Fibroblast of mammary gland (primary cell): Measurements from ENCODE around the gene ZNF717.
"Not testable (repeated sequence)": the region's sequence is repeated elsewhere in the genome, so short reads cannot be mapped to it uniquely, and the experiment has no call there.

Experiments
- DNase-seq: peaks from one replicate; pipeline ENCODE4 v3.0.0-alpha.2; 2010; ENCODE audit warnings: low read depth
- H3K4me3 ChIP-seq: 2 replicates; pipeline ENCODE4 v1.5.1; 2011; ENCODE audit warnings: low read depth, mild to moderate bottlenecking, low read length, moderate library complexity; ENCODE audit not compliant: control insufficient read depth
- TF ChIP-seq, protein P1 (sequence below): conservative IDR thresholded peaks from 2 replicates; pipeline ENCODE4 v1.5.1; 2011; ENCODE audit warnings: low read depth, low read length, inconsistent platforms; ENCODE audit not compliant: control insufficient read depth, insufficient read depth

The ZNF717 gene

DNA sequence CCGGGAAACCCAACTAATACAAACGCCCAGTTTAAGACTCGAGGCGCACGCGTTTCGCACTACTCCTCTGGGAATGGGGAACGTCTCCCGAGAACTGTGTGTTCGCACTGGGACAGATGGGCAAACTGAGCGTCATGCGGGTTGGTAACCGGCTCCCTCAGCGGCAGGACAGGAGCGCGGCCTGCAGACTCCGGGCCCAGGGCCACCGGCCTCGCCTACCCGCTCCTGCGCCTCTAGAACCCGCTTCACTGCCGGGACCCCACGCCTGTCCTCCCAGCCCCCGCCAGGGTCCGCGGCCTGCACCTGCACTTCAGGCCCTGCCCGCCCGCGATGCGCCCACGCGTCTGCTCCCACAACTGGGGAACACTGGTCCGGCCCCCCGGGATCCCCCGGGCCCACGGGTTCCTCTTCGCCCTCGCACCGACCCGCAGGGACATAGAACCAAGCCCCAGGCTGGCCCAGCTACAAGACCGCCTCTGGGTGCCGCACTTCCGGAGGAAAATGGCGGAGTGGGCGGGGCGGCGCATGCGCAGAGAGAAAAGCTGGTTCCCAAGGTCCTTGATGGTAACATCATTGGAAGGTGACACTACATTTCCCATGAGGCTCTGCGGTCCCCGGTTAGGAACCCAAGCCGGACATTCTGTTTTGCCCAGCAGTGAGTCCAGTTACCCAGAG lies at the start of gene ZNF717:
Gene ZNF717 (minus strand): TSS at position 469 of the 675 bp plus-strand sequence. CDS start 2,187 bp downstream, outside the sequence.
- H3K4me3 ChIP-seq = peak within 1 kb of the TSS; percentile 55
- peak; percentile 81 for DNase-seq

DNA sequence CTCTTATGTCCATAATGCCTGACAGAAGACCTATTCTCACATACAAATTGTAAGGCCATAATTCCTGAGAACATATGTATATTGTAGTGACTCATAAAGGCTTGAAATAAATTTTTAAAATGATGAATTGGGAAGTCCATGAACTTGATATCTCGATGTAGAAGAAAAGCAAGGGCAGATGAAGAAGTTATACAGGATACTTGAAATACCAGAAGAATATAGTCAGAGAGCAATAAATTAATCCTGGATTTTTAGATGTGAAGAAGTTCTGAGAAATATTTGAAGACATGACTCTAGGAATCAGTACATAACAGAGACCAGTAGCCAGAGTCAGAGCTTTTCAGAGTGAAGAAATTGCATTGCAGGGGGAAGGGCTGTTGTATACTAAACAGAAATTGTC lies 45.7 kb upstream of the ZNF717 start:
- not testable (repeated sequence) for DNase-seq, H3K4me3 ChIP-seq

DNA sequence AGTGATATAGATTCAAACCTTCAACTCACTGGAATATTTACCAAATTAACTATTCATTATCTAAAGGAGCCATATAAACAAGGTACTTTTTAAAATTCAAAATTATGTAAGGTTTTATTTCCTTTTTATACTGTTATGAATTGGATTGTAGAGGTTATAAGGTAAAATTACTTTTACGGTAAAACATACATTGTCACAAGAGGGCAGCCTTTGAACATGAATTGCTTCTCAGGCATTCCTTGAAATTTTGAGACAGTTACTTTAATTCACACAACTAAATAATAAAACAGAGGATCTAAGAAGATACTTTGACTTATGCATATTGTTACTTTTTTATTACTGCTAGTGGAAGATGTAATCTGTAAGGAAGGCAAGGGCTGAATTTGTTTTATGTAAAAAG lies 32.7 kb upstream of the ZNF717 start:
- DNase-seq, H3K4me3 ChIP-seq: not testable (repeated sequence)

DNA sequence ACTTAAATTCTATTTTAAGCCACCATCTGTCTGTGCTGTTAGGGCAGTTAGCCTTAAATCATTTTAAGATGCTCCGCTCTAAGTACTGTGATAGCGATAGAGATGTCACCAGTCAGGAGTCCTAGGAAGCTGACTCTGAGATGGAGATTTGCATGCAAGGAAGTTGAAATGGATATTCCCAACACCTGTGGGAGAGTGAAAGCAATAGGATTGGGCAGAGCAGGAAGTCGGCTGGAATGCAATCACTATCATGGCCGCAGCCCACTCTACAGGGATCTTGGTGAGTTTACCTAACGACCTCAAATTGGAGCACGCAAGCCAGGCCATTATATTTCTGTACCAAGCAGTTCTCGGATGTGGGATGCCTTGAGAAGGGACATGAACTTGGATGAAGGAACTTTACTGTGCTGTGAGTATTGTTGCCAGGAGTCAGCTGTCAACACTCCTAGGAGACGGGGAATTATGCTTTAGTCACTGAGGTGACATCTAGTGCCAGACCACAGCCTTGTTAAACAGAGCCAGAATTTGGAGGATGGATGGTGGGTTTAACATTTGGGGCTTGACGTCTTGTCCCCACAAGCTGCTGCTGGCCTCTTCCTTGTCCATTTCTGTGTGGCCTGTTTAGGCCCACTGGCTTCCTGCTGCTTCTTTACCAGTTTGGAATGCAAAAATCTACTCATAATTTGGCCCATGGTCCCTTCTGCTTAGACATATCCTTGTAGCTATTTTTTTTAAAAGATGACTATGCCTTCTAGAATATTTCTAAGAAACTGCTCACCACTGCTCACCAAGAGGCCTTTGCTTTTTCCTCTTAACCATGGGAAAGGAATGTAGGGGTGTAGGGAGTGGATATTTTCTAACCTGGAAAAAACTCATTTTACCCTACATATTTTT lies 31.2 kb upstream of the ZNF717 start:
- H3K4me3 ChIP-seq, DNase-seq: not testable (repeated sequence)

DNA sequence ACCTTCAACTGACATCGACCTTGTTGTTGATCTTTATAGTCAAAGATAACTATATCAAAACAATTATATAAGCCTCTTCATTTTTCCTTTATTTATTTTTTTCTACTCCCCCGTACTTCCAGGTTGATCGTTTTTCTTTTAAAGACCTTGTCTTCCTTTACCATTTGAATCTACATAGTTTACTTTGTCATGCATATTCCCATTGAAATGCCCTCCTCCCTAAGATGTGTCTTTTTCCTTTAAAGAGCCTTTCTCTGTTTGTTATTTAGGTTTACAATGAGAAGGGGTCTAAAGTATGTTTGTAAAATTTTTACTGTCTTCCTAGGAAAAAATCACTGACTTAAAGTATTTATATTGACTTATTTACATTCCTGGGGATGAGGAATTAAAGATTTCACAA lies 29.4 kb upstream of the ZNF717 start:
- DNase-seq = no peak
- TF ChIP-seq, protein P1, sequence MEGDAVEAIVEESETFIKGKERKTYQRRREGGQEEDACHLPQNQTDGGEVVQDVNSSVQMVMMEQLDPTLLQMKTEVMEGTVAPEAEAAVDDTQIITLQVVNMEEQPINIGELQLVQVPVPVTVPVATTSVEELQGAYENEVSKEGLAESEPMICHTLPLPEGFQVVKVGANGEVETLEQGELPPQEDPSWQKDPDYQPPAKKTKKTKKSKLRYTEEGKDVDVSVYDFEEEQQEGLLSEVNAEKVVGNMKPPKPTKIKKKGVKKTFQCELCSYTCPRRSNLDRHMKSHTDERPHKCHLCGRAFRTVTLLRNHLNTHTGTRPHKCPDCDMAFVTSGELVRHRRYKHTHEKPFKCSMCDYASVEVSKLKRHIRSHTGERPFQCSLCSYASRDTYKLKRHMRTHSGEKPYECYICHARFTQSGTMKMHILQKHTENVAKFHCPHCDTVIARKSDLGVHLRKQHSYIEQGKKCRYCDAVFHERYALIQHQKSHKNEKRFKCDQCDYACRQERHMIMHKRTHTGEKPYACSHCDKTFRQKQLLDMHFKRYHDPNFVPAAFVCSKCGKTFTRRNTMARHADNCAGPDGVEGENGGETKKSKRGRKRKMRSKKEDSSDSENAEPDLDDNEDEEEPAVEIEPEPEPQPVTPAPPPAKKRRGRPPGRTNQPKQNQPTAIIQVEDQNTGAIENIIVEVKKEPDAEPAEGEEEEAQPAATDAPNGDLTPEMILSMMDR = no peak

DNA sequence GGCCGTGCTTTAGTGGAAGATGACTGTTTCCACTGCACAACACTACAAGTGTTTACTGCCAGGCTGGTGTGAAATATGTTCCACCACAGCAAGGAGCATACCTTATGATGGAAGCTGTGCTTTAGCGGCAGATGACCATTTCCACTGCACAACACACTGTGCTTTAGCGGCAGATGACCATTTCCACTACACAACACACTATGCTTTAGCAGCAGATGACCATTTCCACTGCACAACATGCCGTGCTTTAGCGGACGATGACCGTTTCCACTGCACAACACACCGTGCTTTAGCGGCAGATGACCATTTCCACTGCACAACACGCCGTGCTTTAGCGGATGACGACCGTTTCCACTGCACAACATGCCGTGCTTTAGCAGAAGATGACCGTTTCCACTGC lies 2.8 kb downstream of the ZNF717 start:
- TF ChIP-seq, protein P1 = no peak
- no peak overlapping the region for H3K4me3 ChIP-seq
- no peak for DNase-seq

More for the DNA sequence above, 29.4 kb upstream of the ZNF717 start:
- no peak overlapping the region for H3K4me3 ChIP-seq

DNA sequence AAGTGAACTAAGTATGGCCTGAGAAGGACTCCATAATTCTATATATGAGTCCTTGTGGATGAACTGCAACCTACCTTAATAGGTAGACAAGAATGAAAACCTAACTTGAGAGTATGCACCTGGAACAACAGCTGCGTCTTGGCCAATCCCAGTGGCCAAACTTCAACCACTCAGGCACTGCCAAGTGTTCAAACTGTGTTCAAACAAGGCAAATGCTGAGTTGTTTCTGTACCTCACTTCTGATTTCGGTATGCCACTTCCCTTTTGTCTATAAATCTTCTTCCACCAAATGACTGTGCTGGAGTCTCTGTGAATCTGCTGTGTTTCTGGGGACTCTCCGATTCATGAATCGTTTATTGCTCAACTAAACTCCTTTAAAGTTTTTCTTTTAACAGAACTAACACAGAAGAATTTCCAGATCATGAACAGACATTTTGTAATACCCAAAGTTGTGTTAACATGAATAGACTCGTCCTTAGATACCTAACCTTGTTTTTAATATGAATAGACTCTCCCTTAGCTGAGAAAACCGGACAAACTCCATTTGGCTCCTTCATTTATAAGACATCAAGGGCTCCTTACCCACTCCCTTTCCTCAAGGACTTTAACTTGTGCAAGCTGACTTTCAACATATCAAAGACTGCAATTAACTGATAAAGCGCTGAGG lies 4.1 kb downstream of the ZNF717 start:
- DNase-seq = no peak
- TF ChIP-seq, protein P1 = no peak
- no peak overlapping the region for H3K4me3 ChIP-seq

DNA sequence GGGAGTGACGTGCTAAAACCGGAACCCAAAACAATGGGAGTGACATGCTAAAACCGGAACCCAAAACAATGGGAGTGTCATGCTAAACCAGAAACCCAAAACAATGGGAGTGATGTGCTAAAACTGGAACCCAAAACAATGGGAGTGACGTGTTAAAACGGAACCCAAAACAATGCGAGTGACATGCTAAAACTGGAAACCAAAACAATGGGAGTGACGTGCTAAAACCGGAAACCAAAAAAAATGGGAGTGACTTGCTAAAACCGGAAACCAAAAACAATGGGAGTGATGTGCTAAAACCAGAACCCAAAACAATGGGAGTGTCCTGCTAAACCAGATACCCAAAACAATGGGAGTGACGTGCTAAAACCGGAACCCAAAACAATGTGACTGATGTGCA lies 7.6 kb downstream of the ZNF717 start:
- H3K4me3 ChIP-seq, DNase-seq: not testable (repeated sequence)

DNA sequence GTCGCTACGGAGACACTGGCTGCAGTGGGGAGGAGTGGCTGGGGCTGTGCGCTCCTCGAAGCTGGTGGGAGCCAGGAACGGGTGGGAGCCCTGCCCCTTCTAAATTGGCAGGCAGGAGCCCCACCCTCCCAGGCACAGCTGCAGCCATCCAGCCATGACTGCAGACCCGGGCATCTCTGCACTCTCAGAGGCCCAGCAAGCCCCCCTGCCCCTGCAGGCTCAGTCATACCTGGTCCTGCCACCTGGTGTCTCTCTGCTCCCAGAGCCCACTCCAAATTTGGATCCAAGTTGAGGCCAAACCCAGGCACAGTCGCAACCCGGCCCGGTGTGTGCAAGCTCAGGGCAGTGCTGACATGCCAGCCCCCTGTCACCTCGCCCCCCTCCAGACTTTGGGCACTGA lies 13.7 kb downstream of the ZNF717 start:
- not testable (repeated sequence) for H3K4me3 ChIP-seq, DNase-seq
